ACC112 (cell line): ENCODE measurements around the gene ADGRL1.
"Not testable (repeated sequence)": the region's sequence is repeated elsewhere in the genome, so short reads cannot be mapped to it uniquely, and the experiment has no call there.

Source experiments
- H2AFZ ChIP-seq: fragments of 200-600 bp; sonication (generic); one replicate; pipeline ENCODE4 v1.6.0; 2017; ENCODE audit warnings: antibody characterized with exemption, low read length; ENCODE audit not compliant: unreplicated experiment
- H3K27ac ChIP-seq: fragments of 200-600 bp; sonication (generic); 2 replicates; pipeline ENCODE4 v1.5.1; 2014; ENCODE audit warnings: low read depth, mild to moderate bottlenecking, antibody characterized with exemption, low read length, moderate library complexity
- H3K27me3 ChIP-seq: fragments of 200-600 bp; sonication (generic); 2 replicates; pipeline ENCODE4 v1.6.1; 2014; ENCODE audit warnings: mild to moderate bottlenecking, antibody characterized with exemption, low read length, moderate library complexity, mixed read lengths; ENCODE audit not compliant: insufficient read depth
- H3K36me3 ChIP-seq: fragments of 200-600 bp; sonication (generic); 2 replicates; pipeline ENCODE4 v1.6.1; 2016; ENCODE audit warnings: mild to moderate bottlenecking, antibody characterized with exemption, low read length, moderate library complexity, mixed read lengths; ENCODE audit not compliant: insufficient read depth
- H3K4me1 ChIP-seq: fragments of 200-600 bp; sonication (generic); one replicate; pipeline ENCODE4 v1.6.1; 2016; ENCODE audit warnings: low read length, mixed read lengths; ENCODE audit not compliant: insufficient read depth, unreplicated experiment, control insufficient read depth
- H3K4me3 ChIP-seq: fragments of 200-600 bp; sonication (generic); 2 replicates; pipeline ENCODE4 v1.5.1; 2014; ENCODE audit warnings: mild to moderate bottlenecking, low read depth, low read length
- H3K79me2 ChIP-seq: fragments of 200-600 bp; sonication (generic); one replicate; pipeline ENCODE4 v1.6.0; 2016; ENCODE audit warnings: low read length; ENCODE audit not compliant: control insufficient read depth, unreplicated experiment, insufficient read depth

Gene ADGRL1

DNA sequence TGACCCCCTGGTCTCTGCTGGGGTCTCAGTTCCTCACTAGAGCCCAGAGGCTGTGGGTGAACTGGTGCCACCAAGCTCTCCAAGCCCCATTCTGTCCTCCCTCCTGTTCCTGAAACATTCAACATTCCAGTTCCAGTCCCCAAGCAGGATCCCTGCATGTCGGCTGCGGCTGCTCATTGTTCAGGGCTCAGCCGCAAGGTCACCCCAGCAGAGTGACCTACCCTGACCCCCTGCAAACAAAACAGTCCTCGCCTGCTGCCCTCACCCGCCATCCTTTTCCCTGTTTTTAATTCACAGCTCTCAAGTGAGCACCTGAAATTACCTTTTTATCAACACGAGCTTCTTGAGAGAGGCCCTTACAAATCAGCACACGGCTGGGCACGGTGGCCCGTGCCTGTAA lies 19.3 kb downstream of the ADGRL1 start:
- not testable (repeated sequence) for H3K4me3 ChIP-seq, H3K79me2 ChIP-seq, H3K36me3 ChIP-seq, H2AFZ ChIP-seq, H3K4me1 ChIP-seq, H3K27me3 ChIP-seq, H3K27ac ChIP-seq

DNA sequence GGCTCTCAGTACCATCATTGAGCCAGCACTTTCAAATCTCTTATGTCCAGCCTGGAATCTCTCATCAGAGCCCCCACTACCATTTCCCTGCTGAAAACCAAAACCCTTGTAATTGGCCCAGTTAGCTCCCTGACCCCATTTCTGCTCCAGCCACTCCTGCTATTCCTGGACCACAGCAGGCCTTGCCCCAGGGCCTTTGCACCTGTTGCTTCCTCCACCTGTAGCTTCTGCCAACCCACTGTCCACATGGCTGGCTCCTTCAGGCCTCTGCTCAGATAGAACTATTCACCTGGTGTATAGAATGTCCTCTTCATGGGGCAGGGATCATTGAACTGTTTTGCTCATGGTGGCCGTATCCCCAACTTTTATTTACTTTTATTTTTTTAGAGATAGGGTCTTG lies 20.3 kb downstream of the ADGRL1 start:
- H3K79me2 ChIP-seq, H3K4me1 ChIP-seq, H2AFZ ChIP-seq, H3K27me3 ChIP-seq, H3K27ac ChIP-seq, H3K36me3 ChIP-seq, H3K4me3 ChIP-seq: not testable (repeated sequence)

GRCh38 chr19:14185158-14185557 lies 20.8 kb downstream of the ADGRL1 start:
- Histone ChIP-seq H3K79me2 (no peaks in the 10 kb centered on the region), H3K27me3 (no peaks in the 10 kb centered on the region), H3K4me3 (no peak overlapping the region), H2AFZ (no peak overlapping the region), H3K27ac (no peak overlapping the region), H3K36me3 (no peaks in the 10 kb centered on the region), H3K4me1 (no peaks in the 10 kb centered on the region)

- Histone ChIP-seq H2AFZ (no peak overlapping the region), H3K4me3 (no peak overlapping the region), H3K36me3 (no peaks in the 10 kb centered on the region), H3K79me2 (no peaks in the 10 kb centered on the region), H3K27me3 (no peaks in the 10 kb centered on the region), H3K27ac (no peak overlapping the region), H3K4me1 (no peaks in the 10 kb centered on the region)
Measured at GRCh38 chr19:14183741-14184350, 22.1 kb downstream of the ADGRL1 start.

GRCh38 chr19:14182476-14182875 lies 23.5 kb downstream of the ADGRL1 start:
- Histone ChIP-seq H3K27me3 (no peaks in the 10 kb centered on the region), H2AFZ (no peak overlapping the region), H3K4me1 (no peaks in the 10 kb centered on the region), H3K4me3 (no peak overlapping the region), H3K36me3 (no peaks in the 10 kb centered on the region), H3K79me2 (no peaks in the 10 kb centered on the region), H3K27ac (no peak overlapping the region)

- Histone ChIP-seq H3K4me3 (no peak overlapping the region), H3K36me3 (no peaks in the 10 kb centered on the region), H3K79me2 (no peaks in the 10 kb centered on the region), H3K4me1 (no peaks in the 10 kb centered on the region), H3K27ac (no peak overlapping the region), H3K27me3 (no peaks in the 10 kb centered on the region), H2AFZ (no peak overlapping the region)
Measured at GRCh38 chr19:14181906-14182305, 24.1 kb downstream of the ADGRL1 start.

DNA sequence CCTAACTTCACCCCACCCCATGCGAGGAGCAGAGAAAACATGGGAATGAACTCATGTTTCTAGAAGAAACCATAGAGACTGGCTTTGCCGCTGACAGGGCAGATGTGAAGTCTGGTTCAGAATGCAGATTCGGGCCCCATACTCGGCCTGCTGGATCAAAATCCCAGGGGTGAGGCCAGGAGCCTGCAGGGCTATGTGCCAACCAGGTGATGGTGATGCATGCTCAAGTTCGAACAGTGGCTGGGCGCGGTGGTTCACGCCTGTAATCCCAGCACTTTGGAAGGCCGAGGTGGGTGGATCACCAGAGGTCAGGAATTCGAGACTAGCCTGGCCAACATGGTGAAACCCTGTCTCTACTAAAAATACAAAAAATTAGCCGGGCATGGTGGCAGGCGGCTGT lies 24.8 kb downstream of the ADGRL1 start:
- not testable (repeated sequence) for H2AFZ ChIP-seq, H3K79me2 ChIP-seq, H3K27me3 ChIP-seq, H3K4me3 ChIP-seq, H3K4me1 ChIP-seq, H3K27ac ChIP-seq, H3K36me3 ChIP-seq

DNA sequence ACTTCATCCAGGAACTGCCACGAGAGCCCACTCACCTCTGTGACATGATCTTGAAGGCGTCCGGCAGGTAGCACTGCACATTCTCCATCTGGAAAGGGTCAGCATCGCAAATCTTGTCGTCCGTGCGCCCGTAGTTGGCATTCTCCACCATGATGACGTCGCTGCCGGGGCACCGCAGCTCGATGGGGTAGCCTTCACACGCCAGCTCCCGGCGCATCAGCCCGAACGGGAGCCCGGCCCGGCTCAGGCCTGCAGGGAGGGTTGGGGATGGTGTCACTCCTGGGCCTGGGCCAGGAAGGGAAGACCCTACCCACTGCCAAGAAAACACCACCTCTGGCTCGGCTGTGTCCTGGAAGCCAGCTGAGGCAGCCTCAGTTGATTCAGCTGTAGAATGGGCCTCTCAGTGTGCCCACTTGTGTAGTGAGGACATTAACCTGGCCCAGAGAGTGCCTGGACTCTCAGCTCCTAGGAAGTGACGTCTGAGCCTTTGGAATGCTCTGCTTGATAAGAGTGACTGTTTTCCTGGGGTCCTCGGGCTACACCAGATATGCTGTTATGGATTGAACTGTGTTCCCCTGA lies 28.4 kb downstream of the ADGRL1 start:
- Histone ChIP-seq H3K27me3 (no peaks in the 10 kb centered on the region), H3K79me2 (no peaks in the 10 kb centered on the region), H3K4me3 (no peak overlapping the region), H3K36me3 (no peaks in the 10 kb centered on the region), H3K27ac (no peak overlapping the region), H3K4me1 (no peaks in the 10 kb centered on the region), H2AFZ (no peak overlapping the region)

DNA sequence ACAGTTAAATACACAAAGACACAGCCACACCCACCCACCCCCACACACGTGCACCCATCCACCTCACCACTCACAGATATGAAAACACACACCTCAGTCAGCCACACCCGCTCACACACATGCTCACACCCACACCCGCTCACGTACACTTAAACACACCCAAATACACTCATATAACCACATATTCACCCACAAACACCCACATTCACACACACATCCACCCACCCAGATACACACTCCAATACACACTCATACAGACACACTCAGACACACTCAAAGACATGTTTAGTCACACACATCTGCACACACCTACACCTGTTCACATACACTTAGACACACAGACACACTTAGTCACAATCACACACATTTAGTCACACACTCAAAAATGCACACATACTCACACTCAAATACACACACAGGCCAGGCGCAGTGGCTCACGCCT lies 30.6 kb downstream of the ADGRL1 start:
- H3K27ac ChIP-seq = no peak overlapping the region
- no peaks in the 10 kb centered on the region for H3K36me3 ChIP-seq

DNA sequence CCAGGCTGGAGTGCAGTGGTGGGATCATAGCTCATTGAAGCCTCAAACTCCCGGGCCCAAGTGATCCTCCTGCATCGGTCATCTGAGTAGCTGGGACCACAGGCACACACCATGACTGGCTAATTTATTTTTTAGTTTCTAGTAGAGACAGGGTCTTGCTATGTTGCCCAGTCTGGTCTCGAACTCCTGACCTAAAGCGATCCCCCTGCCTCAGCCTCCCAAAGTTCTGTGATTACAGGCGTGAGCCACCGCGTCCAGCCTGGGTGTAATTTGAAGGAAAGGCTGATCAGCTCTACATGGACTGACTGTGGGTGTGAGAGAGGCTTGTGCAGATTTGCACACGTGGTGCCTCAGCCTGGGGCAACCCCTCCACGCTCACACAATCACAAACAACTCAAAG lies 31.1 kb downstream of the ADGRL1 start:
- Histone ChIP-seq H3K27ac (no peak overlapping the region), H3K4me1 (no peaks in the 10 kb centered on the region), H3K36me3 (no peaks in the 10 kb centered on the region), H3K4me3 (no peak overlapping the region), H2AFZ (no peak overlapping the region), H3K79me2 (no peaks in the 10 kb centered on the region), H3K27me3 (no peaks in the 10 kb centered on the region)

More for the DNA sequence above, 30.6 kb downstream of the ADGRL1 start:
- no peaks in the 10 kb centered on the region for H3K27me3 ChIP-seq
- H2AFZ ChIP-seq = no peak overlapping the region
- no peak overlapping the region for H3K4me3 ChIP-seq
- no peaks in the 10 kb centered on the region for H3K4me1 ChIP-seq
- no peaks in the 10 kb centered on the region for H3K79me2 ChIP-seq

- H3K79me2 ChIP-seq = no peaks in the 10 kb centered on the region
- H2AFZ ChIP-seq = no peak overlapping the region
- no peak overlapping the region for H3K4me3 ChIP-seq
- H3K4me1 ChIP-seq = no peaks in the 10 kb centered on the region
- H3K27me3 ChIP-seq = no peaks in the 10 kb centered on the region
- no peaks in the 10 kb centered on the region for H3K36me3 ChIP-seq
- no peak overlapping the region for H3K27ac ChIP-seq
Measured at GRCh38 chr19:14168993-14169392, 37.0 kb downstream of the ADGRL1 start.
